ENCODE data around the gene HTR3C.
"Not testable (repeated sequence)": the region's sequence is repeated elsewhere in the genome, so short reads cannot be mapped to it uniquely, and the experiment has no call there.

The HTR3C gene

DNA sequence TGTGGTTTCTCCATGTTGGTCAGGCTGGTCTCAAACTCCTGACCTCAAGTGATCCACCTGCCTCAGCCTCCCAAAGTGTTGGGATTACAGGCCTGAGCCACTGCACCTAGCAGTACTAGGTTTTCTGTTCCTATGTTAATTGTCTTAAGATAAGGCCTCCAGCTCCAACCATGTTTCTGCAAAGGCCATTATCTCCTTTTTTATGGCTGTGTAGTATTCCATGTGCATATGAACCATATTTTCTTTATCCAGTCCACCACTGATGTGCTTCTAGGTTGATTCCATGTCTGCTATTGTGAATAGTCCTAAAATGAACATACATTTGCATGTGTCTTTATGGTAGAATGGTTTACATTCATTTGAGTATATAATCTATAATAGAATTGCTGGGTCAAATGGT lies 9.8 kb downstream of the HTR3C start (continued):
- TF ChIP-seq, protein P1, sequence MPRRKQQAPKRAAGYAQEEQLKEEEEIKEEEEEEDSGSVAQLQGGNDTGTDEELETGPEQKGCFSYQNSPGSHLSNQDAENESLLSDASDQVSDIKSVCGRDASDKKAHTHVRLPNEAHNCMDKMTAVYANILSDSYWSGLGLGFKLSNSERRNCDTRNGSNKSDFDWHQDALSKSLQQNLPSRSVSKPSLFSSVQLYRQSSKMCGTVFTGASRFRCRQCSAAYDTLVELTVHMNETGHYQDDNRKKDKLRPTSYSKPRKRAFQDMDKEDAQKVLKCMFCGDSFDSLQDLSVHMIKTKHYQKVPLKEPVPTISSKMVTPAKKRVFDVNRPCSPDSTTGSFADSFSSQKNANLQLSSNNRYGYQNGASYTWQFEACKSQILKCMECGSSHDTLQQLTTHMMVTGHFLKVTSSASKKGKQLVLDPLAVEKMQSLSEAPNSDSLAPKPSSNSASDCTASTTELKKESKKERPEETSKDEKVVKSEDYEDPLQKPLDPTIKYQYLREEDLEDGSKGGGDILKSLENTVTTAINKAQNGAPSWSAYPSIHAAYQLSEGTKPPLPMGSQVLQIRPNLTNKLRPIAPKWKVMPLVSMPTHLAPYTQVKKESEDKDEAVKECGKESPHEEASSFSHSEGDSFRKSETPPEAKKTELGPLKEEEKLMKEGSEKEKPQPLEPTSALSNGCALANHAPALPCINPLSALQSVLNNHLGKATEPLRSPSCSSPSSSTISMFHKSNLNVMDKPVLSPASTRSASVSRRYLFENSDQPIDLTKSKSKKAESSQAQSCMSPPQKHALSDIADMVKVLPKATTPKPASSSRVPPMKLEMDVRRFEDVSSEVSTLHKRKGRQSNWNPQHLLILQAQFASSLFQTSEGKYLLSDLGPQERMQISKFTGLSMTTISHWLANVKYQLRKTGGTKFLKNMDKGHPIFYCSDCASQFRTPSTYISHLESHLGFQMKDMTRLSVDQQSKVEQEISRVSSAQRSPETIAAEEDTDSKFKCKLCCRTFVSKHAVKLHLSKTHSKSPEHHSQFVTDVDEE (CRISPR knock-in tag; IDR thresholded peaks at IDR 0.05), result no peak

DNA sequence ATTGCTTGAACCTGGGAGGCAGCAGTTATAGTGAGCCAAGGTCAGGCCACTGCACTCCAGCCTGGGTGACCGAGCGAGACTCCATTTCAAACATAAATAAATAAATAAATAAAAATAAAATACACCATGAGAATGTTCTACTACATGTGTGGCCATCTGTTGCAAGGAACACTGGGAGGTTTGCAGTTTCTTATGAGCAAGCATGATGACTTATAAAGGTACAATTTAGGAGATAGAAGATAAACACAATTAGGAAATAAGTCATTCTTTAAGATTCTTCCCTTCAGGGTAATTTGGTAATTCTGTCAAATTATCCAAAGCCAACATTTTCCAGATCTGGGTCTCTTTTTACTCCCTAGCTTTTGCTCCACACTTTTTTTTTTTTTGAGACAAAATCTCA lies 13.4 kb downstream of the HTR3C start:
- no peak for ATAC-seq
- TF ChIP-seq RARB (CRISPR knock-in tag; IDR thresholded peaks at IDR 0.05) (no peak), ISL1 (CRISPR knock-in tag; IDR thresholded peaks at IDR 0.05) (peak; percentile 58)

DNA sequence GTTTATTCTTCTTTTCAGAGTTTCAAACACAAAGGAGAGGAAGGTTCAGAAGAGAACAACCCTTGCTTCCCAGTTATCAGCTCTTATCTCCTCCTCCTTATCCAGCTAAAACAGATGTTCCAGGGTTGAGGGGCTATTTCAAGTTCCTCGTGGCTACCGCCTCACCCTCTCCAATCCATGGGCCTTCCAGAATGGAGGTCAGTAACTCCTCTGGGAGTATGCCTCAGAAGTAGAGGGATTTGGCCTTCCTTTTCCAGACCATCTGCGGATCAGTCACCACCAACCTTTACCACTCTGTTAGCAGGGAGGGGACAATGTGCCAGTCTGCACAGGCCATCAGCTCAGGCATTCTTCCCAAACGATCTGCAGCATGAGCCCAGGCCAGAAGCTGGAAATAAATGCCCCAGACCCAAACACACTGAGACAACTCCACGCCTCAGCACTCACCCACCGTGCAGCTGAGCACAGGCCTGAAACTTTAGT lies 14.8 kb downstream of the HTR3C start:
- ATAC-seq, result no peak
- TF ChIP-seq, protein P2, sequence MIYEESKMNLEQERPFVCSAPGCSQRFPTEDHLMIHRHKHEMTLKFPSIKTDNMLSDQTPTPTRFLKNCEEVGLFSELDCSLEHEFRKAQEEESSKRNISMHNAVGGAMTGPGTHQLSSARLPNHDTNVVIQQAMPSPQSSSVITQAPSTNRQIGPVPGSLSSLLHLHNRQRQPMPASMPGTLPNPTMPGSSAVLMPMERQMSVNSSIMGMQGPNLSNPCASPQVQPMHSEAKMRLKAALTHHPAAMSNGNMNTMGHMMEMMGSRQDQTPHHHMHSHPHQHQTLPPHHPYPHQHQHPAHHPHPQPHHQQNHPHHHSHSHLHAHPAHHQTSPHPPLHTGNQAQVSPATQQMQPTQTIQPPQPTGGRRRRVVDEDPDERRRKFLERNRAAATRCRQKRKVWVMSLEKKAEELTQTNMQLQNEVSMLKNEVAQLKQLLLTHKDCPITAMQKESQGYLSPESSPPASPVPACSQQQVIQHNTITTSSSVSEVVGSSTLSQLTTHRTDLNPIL (CRISPR knock-in tag; IDR thresholded peaks at IDR 0.05; ENCODE audit: low read depth), result no peak
- no peak for TF ChIP-seq SNAI2 (CRISPR knock-in tag; IDR thresholded peaks at IDR 0.05)
- no peak for TF ChIP-seq GLIS3 (CRISPR knock-in tag; IDR thresholded peaks at IDR 0.05)
- no peak for TF ChIP-seq ZC3H10 (CRISPR knock-in tag; IDR thresholded peaks at IDR 0.05)
- no peak for TF ChIP-seq RARB (CRISPR knock-in tag; IDR thresholded peaks at IDR 0.05)

DNA sequence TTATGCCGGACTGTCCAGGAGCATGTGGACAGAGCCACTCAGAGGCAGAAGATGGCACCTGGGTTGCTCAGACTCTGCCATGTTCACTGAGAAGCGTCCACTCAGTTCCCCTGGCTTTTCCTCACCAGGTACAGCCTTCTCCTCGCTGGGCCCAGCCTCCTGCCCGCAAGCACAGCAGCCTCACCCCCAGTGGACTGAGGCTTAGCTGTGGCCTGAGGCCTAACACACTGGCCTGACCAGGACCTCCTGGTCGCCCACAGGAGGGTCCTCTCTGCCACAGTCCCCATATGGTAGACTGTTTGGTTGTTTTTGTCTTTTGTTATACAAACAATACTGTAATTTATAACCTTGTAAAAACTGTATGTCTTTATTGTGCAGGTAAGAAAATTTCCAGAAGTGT lies 15.5 kb downstream of the HTR3C start:
- TF ChIP-seq SNAI2 (CRISPR knock-in tag; IDR thresholded peaks at IDR 0.05) (no peak), PPARA (CRISPR knock-in tag; IDR thresholded peaks at IDR 0.05; ENCODE audit: borderline replicate concordance) (no peak), RARB (CRISPR knock-in tag; IDR thresholded peaks at IDR 0.05) (no peak), ZNF70 (CRISPR knock-in tag; IDR thresholded peaks at IDR 0.05) (no peak), CSDC2 (CRISPR knock-in tag; IDR thresholded peaks at IDR 0.05) (no peak), OSR1 (CRISPR knock-in tag; IDR thresholded peaks at IDR 0.05) (no peak), ZNF8 (CRISPR knock-in tag; IDR thresholded peaks at IDR 0.05) (no peak), ARNTL (CRISPR knock-in tag; IDR thresholded peaks at IDR 0.05; ENCODE audit: borderline replicate concordance, low read depth) (no peak), BACH2 (CRISPR knock-in tag; IDR thresholded peaks at IDR 0.05; ENCODE audit: borderline replicate concordance) (no peak), ISL1 (CRISPR knock-in tag; IDR thresholded peaks at IDR 0.05) (no peak), TOX (CRISPR knock-in tag; IDR thresholded peaks at IDR 0.05; ENCODE audit: borderline replicate concordance) (no peak), ZNF565 (CRISPR knock-in tag; conservative IDR thresholded peaks at IDR 0.05; ENCODE audit: low read depth) (no peak), ZFP3 (CRISPR knock-in tag; IDR thresholded peaks at IDR 0.05) (no peak), GLIS3 (CRISPR knock-in tag; IDR thresholded peaks at IDR 0.05) (no peak), TCF4 (CRISPR knock-in tag; IDR thresholded peaks at IDR 0.05; ENCODE audit: borderline replicate concordance) (no peak)
- TF ChIP-seq, protein P3, sequence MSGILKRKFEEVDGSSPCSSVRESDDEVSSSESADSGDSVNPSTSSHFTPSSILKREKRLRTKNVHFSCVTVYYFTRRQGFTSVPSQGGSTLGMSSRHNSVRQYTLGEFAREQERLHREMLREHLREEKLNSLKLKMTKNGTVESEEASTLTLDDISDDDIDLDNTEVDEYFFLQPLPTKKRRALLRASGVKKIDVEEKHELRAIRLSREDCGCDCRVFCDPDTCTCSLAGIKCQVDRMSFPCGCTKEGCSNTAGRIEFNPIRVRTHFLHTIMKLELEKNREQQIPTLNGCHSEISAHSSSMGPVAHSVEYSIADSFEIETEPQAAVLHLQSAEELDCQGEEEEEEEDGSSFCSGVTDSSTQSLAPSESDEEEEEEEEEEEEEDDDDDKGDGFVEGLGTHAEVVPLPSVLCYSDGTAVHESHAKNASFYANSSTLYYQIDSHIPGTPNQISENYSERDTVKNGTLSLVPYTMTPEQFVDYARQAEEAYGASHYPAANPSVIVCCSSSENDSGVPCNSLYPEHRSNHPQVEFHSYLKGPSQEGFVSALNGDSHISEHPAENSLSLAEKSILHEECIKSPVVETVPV (CRISPR knock-in tag; IDR thresholded peaks at IDR 0.05), result no peak
- TF ChIP-seq, protein P2 (CRISPR knock-in tag; IDR thresholded peaks at IDR 0.05; ENCODE audit: low read depth), result no peak
- TF ChIP-seq, protein P4, sequence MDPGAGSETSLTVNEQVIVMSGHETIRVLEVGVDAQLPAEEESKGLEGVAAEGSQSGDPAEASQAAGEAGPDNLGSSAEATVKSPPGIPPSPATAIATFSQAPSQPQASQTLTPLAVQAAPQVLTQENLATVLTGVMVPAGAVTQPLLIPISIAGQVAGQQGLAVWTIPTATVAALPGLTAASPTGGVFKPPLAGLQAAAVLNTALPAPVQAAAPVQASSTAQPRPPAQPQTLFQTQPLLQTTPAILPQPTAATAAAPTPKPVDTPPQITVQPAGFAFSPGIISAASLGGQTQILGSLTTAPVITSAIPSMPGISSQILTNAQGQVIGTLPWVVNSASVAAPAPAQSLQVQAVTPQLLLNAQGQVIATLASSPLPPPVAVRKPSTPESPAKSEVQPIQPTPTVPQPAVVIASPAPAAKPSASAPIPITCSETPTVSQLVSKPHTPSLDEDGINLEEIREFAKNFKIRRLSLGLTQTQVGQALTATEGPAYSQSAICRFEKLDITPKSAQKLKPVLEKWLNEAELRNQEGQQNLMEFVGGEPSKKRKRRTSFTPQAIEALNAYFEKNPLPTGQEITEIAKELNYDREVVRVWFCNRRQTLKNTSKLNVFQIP (CRISPR knock-in tag; IDR thresholded peaks at IDR 0.05; ENCODE audit: borderline replicate concordance, low read depth), result no peak
- TF ChIP-seq, protein P5, sequence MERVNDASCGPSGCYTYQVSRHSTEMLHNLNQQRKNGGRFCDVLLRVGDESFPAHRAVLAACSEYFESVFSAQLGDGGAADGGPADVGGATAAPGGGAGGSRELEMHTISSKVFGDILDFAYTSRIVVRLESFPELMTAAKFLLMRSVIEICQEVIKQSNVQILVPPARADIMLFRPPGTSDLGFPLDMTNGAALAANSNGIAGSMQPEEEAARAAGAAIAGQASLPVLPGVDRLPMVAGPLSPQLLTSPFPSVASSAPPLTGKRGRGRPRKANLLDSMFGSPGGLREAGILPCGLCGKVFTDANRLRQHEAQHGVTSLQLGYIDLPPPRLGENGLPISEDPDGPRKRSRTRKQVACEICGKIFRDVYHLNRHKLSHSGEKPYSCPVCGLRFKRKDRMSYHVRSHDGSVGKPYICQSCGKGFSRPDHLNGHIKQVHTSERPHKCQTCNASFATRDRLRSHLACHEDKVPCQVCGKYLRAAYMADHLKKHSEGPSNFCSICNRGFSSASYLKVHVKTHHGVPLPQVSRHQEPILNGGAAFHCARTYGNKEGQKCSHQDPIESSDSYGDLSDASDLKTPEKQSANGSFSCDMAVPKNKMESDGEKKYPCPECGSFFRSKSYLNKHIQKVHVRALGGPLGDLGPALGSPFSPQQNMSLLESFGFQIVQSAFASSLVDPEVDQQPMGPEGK (CRISPR knock-in tag; IDR thresholded peaks at IDR 0.05; ENCODE audit: borderline replicate concordance), result no peak
- TF ChIP-seq, protein P1 (CRISPR knock-in tag; IDR thresholded peaks at IDR 0.05), result no peak
- ATAC-seq, result no peak

DNA sequence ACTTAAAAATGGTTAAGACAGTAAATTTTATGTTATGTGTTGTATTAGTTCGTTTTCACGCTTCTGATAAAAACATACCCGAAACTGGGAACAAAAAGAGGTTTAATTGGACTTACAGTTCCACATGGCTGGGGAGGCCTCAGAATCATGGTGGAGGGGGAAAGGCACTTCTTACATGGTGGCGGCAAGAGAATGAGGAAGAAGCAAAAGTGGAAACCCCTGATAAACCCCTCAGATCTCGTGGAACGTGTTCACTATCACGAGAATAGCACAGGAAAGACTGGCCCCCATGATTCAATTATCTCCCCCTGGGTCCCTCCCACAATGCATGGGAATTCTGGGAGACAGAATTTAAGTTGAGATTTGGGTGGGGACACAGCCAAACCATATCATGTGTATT lies 18.3 kb downstream of the HTR3C start:
- not testable (repeated sequence) for ATAC-seq
